LNCAP (cell line): ENCODE data around the gene CRKL.

Source experiments
- TF ChIP-seq, protein P1 (sequence below): fragments of 450-650 bp; IDR thresholded peaks from 2 replicates; pipeline ENCODE4 v1.5.1; 2017; ENCODE audit warnings: mild to moderate bottlenecking

Gene CRKL

DNA sequence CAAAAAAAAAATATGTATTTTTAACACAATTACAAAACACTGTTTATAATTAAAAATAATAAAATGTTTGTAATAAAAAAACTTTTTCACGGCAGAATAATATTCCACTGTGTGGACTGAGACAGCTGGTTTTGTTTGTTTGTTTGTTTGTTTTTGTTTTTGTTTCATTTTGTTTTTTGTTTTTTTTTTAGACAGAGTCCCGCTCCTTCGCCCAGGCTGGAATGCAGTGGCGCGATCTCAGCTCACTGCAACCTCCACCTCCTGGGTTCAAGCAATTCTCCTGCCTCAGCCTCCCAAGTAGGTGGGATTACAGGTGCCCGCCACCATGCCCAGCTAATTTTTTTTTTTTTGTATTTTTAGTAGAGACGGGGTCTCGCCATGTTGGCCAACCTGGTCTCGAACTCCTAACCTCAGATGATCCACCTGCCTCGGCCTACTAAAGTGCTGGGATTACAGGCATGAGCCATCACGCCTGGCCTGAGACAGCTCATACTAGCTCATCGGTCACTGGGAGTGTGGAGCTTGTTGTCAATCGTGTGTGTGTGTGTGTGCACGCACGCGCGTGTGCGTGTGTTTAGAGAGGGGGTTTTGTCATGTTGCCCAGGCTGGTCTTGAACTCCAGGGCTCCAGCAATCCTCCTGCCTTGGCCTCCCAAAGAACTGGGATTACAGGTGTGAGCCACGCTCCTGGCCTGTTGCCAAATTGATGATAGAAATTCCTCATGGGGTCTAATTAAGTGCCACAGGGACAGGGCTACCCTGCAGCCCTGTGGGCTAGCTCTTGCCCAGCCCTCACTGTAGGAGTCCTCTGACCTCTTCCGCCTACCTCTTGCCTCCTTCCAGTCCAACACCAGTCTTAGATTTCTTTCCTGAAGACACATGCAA is 42.6 kb downstream of the CRKL start:
- TF ChIP-seq, protein P1, sequence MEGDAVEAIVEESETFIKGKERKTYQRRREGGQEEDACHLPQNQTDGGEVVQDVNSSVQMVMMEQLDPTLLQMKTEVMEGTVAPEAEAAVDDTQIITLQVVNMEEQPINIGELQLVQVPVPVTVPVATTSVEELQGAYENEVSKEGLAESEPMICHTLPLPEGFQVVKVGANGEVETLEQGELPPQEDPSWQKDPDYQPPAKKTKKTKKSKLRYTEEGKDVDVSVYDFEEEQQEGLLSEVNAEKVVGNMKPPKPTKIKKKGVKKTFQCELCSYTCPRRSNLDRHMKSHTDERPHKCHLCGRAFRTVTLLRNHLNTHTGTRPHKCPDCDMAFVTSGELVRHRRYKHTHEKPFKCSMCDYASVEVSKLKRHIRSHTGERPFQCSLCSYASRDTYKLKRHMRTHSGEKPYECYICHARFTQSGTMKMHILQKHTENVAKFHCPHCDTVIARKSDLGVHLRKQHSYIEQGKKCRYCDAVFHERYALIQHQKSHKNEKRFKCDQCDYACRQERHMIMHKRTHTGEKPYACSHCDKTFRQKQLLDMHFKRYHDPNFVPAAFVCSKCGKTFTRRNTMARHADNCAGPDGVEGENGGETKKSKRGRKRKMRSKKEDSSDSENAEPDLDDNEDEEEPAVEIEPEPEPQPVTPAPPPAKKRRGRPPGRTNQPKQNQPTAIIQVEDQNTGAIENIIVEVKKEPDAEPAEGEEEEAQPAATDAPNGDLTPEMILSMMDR = no peak

GRCh38 chr22:20960609-20961008 is 43.4 kb downstream of the CRKL start:
- TF ChIP-seq, protein P1 = no peak

GRCh38 chr22:20962491-20962945 is 45.3 kb downstream of the CRKL start:
- TF ChIP-seq, protein P1 = no peak

DNA sequence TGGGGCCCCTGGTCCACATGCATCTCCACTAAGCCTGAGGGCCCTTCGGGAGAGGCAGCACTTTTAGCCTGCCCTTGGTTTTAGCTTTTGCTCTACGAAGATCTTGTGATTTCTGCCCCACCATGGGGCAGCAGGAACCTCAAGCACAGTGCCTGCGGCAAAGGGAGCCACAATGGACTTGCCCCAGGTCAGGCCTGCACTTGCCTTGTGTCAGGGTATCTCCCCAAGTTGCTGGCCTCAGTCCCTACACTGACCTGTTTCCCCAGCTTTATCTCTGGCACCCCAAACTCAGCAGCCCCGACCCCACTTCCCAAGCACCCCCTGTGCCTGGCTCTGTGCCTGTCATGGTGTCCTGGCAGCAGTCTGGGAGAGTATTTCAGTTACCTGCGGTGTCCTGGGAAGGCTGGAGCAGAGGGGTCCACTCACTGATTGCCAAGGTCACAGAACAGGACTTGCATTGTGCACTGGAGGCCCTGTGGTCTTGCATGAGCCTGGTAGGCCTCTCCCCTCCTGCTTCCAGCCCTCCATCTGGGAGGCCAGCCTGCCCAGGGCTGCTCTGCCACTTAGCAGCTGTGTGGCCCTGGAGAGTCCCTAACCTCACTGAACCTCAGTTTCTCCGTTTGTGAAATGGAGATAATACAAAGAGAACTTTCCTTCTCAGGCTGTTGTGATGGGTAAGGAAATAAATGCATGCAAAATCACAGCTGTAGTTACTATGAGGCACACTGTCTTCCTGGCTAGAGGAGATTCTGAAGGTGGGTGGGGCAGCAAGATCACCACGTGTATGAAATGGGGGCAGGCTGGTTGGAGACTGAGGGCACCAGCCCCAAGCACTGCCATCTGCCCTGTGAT is 46.2 kb downstream of the CRKL start:
- TF ChIP-seq, protein P1 = no peak

- TF ChIP-seq, protein P1 = no peak
Measured at GRCh38 chr22:20964090-20964798, 47.0 kb downstream of the CRKL start.

DNA sequence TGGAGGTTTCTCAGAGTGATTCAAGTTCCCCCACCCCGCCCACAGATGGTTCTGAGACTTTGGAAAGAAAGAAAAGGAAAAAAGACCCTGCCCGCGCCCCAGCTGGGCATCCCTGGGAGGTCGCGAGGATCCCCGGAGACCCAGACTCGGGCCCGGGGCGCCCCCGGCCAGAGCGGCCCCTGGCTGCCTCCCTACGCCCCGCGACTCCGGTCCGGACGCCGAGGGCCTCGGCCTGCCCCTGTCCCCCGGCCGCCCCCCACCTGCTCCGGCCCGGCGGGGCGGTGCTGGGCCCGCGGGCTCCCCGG is 47.5 kb downstream of the CRKL start:
- TF ChIP-seq, protein P1 = no peak
